Neural cell (in vitro differentiated cells): ENCODE data around the gene EDRF1. TPM values are rescaled to one million over a fixed set of nuclear protein-coding genes. Genes with fewer than 3 reads are reported as not detected.
"Not testable (repeated sequence)": the region's sequence is repeated elsewhere in the genome, so short reads cannot be mapped to it uniquely, and the experiment has no call there.

Experiments used
- H2AFZ ChIP-seq: fragments of 200-600, 300-800 bp; sonication (generic), shearing (Covaris generic); 2 replicates; pipeline ENCODE4 v1.6.0; 2014; ENCODE audit warnings: low read depth, mild to moderate bottlenecking, antibody characterized with exemption, low read length, moderate library complexity
- H3F3A ChIP-seq: fragments of 200-600 bp; shearing (Covaris generic); 2 replicates; pipeline ENCODE4 v1.6.1; 2016; ENCODE audit warnings: mild to moderate bottlenecking, moderate library complexity, mixed read lengths, antibody characterized with exemption, low read length; ENCODE audit not compliant: insufficient read depth, poor library complexity, severe bottlenecking
- H3K27ac ChIP-seq: fragments of 200-600, 300-800 bp; sonication (generic), shearing (Covaris generic); 2 replicates; pipeline ENCODE4 v1.5.1; 2014; ENCODE audit warnings: mild to moderate bottlenecking, low read length, moderate library complexity
- H3K27me3 ChIP-seq: fragments of 300-800, 200-600 bp; sonication (generic), shearing (Covaris generic); 2 replicates; pipeline ENCODE4 v1.6.0; 2014; ENCODE audit warnings: mild to moderate bottlenecking, low read depth, low read length, moderate library complexity; ENCODE audit not compliant: insufficient read depth
- H3K36me3 ChIP-seq: fragments of 300-800, 200-600 bp; sonication (generic), shearing (Covaris generic); 2 replicates; pipeline ENCODE4 v1.5.1; 2014; ENCODE audit warnings: mild to moderate bottlenecking, antibody characterized with exemption, low read length, moderate library complexity; ENCODE audit not compliant: insufficient read depth
- H3K4me2 ChIP-seq: fragments of 300-800, 200-600 bp; sonication (generic), shearing (Covaris generic); 2 replicates; pipeline ENCODE4 v1.6.0; 2014; ENCODE audit warnings: mild to moderate bottlenecking, low read length
- H3K4me3 ChIP-seq: fragments of 300-800, 200-600 bp; sonication (generic), shearing (Covaris generic); 2 replicates; pipeline ENCODE4 v1.5.1; 2014; ENCODE audit warnings: mild to moderate bottlenecking, low read length, moderate library complexity
- H3K79me2 ChIP-seq: fragments of 200-600 bp; shearing (Covaris generic); replicated peaks from 2 replicates; pipeline ENCODE4 v1.6.0; 2014; ENCODE audit warnings: mild to moderate bottlenecking, low read length, moderate library complexity; ENCODE audit not compliant: insufficient read depth
- H3K9ac ChIP-seq: fragments of 300-800, 200-600 bp; sonication (generic), shearing (Covaris generic); 2 replicates; pipeline ENCODE4 v1.6.1; 2016; ENCODE audit warnings: mild to moderate bottlenecking, low read length, mixed read lengths
- H3K9me2 ChIP-seq: fragments of 200-600 bp; shearing (Covaris generic); 2 replicates; pipeline ENCODE4 v1.6.1; 2016; ENCODE audit warnings: mild to moderate bottlenecking, low read length, mixed read lengths; ENCODE audit not compliant: insufficient read depth
- H3K9me3 ChIP-seq: fragments of 200-600, 300-800 bp; sonication (generic), shearing (Covaris generic); 2 replicates; pipeline ENCODE4 v1.6.1; 2016; ENCODE audit warnings: mild to moderate bottlenecking, mixed run types, low read length, moderate library complexity, mixed read lengths
- H4K20me1 ChIP-seq: fragments of 200-600 bp; shearing (Covaris generic); 2 replicates; pipeline ENCODE4 v1.6.1; 2016; ENCODE audit warnings: mild to moderate bottlenecking, mixed run types; ENCODE audit not compliant: insufficient read depth
- CTCF ChIP-seq: fragments of 450-650 bp; IDR thresholded peaks from 2 replicates; pipeline ENCODE4 v1.5.1; 2014; ENCODE audit warnings: antibody characterized with exemption, mild to moderate bottlenecking, moderate library complexity; ENCODE audit not compliant: poor library complexity, severe bottlenecking
- EP300 ChIP-seq: fragments of 450-650 bp; conservative IDR thresholded peaks from 2 replicates; pipeline ENCODE4 v1.6.1; 2014; ENCODE audit warnings: antibody characterized with exemption, mild to moderate bottlenecking, moderate library complexity; ENCODE audit not compliant: poor library complexity, severe bottlenecking
- EZH2 ChIP-seq: fragments of 200-600, 300-800 bp; shearing (Covaris generic), sonication (generic); IDR thresholded peaks from 2 replicates; pipeline ENCODE4 v1.6.1; 2014; ENCODE audit warnings: antibody characterized with exemption, low read length, borderline replicate concordance, mild to moderate bottlenecking; ENCODE audit not compliant: insufficient read depth, poor library complexity, severe bottlenecking
- MXI1 ChIP-seq: fragments of 450-650 bp; conservative IDR thresholded peaks from 2 replicates; pipeline ENCODE4 v1.6.1; 2014; ENCODE audit warnings: antibody characterized with exemption, mild to moderate bottlenecking; ENCODE audit not compliant: poor library complexity, severe bottlenecking
- POLR2AphosphoS5 ChIP-seq: IDR thresholded peaks from 2 replicates; pipeline ENCODE4 v1.6.1; 2012
- RAD21 ChIP-seq: fragments of 450-650 bp; conservative IDR thresholded peaks from 2 replicates; pipeline ENCODE4 v1.6.1; 2014; ENCODE audit warnings: antibody characterized with exemption, mild to moderate bottlenecking, moderate library complexity
- REST ChIP-seq: IDR thresholded peaks from 2 replicates; pipeline ENCODE4 v1.6.1; 2012; ENCODE audit warnings: borderline replicate concordance
- SMC3 ChIP-seq: fragments of 450-650 bp; conservative IDR thresholded peaks from 2 replicates; pipeline ENCODE4 v1.6.1; 2014; ENCODE audit warnings: antibody characterized with exemption, mild to moderate bottlenecking, moderate library complexity; ENCODE audit not compliant: poor library complexity
- TAF1 ChIP-seq: IDR thresholded peaks from 2 replicates; pipeline ENCODE4 v1.6.1; 2012; ENCODE audit warnings: low read depth
- polyA plus RNA-seq: library from polyadenylated mRNA; depleted of rRNA; stranded (reverse); fragments of >200 nt; gene quantifications from 2 replicates; pipeline ENCODE4 v1.2.3, GENCODE V29; 2014

EDRF1 gene
- polyA plus RNA-seq, 1 donor from 2014 or later = 54.1 TPM

GRCh38 chr10:125694883-125695282 is 24.6 kb upstream of the EDRF1 start:
- no peak overlapping the region for H3K27ac ChIP-seq
- no peaks in the 10 kb centered on the region for H4K20me1 ChIP-seq
- no peak overlapping the region for H3K9ac ChIP-seq
- no peaks in the 10 kb centered on the region for H3K9me2 ChIP-seq
- no peaks in the 10 kb centered on the region for H3K36me3 ChIP-seq
- no peaks in the 10 kb centered on the region for H3K27me3 ChIP-seq
- no peak overlapping the region for H3K4me2 ChIP-seq
- H3F3A ChIP-seq = no peaks in the 10 kb centered on the region
- H2AFZ ChIP-seq = no peak overlapping the region
- no peak overlapping the region for H3K4me3 ChIP-seq
- TF ChIP-seq REST (no peak), EP300 (no peak), EZH2 (no peak), POLR2AphosphoS5 (no peak), TAF1 (no peak), RAD21 (no peak), SMC3 (no peak), MXI1 (no peak), CTCF (no peak)
- no peaks in the 10 kb centered on the region for H3K9me3 ChIP-seq
- H3K79me2 ChIP-seq = no peaks in the 10 kb centered on the region

- not testable (repeated sequence) for H3K27me3 ChIP-seq, H3K4me3 ChIP-seq, H3K4me2 ChIP-seq, H3K27ac ChIP-seq, H3K36me3 ChIP-seq, H2AFZ ChIP-seq, H3K79me2 ChIP-seq, H4K20me1 ChIP-seq, H3K9me3 ChIP-seq, H3K9ac ChIP-seq, H3K9me2 ChIP-seq, H3F3A ChIP-seq
Measured at GRCh38 chr10:125696884-125697283, 22.6 kb upstream of the EDRF1 start.

GRCh38 chr10:125698481-125698998 is 21.0 kb upstream of the EDRF1 start:
- no peaks in the 10 kb centered on the region for H3K79me2 ChIP-seq
- H3K36me3 ChIP-seq = no peaks in the 10 kb centered on the region
- H3K27ac ChIP-seq = no peak overlapping the region
- H3K9me2 ChIP-seq = no peaks in the 10 kb centered on the region
- H3K9me3 ChIP-seq = no peaks in the 10 kb centered on the region
- no peaks in the 10 kb centered on the region for H3K27me3 ChIP-seq
- H2AFZ ChIP-seq = no peak overlapping the region
- H3K4me2 ChIP-seq = no peak overlapping the region
- no peak overlapping the region for H3K9ac ChIP-seq
- no peaks in the 10 kb centered on the region for H4K20me1 ChIP-seq
- no peak overlapping the region for H3K4me3 ChIP-seq
- no peaks in the 10 kb centered on the region for H3F3A ChIP-seq
- no peak for TF ChIP-seq MXI1
- no peak for TF ChIP-seq POLR2AphosphoS5
- no peak for TF ChIP-seq REST
- TF ChIP-seq EP300 = no peak
- TF ChIP-seq EZH2 = no peak
- no peak for TF ChIP-seq RAD21
- no peak for TF ChIP-seq TAF1
- TF ChIP-seq SMC3 = no peak
